ENCODE results near the gene ZBTB32.

- TF ChIP-seq CTCF (IDR thresholded peaks at IDR 0.05): no peak
- no peak for TF ChIP-seq POLR2A (IDR thresholded peaks at IDR 0.05)
These were observed 37.9 kb downstream of the ZBTB32 start, which contains the start of gene IGFLR1 for GRCh38 chr19:35742121-35742724.

Measured in heart left ventricle (tissue), 13 donors.